ENCODE data around the gene SNX32.

The SNX32 gene

DNA sequence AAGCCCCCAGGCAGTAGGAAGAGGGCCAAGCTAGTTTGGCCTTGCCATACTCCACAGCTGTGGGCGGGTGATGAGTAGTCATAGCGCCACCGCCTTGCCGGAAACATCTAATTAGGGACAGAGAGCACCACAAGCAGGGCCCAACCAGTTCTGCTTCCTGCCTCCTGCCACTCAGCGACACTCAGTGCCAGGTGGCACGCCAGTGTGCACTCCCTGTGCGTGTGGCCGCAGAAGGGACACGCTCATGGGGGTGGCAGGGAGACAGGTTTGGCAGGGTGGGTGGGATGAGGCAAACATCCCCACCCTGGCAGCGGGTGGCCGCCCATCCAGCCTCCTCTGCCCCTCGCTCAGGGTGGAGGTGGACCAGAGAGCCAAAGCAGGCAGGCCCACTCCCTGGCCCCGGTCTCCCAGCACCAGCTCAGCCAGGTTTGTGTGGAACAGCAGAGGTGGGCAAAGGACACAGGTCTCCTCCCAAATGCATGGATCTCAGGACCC, 42.0 kb upstream of the SNX32 start:
- no peak overlapping the region for H3K27ac ChIP-seq (ENCODE audit: extremely low read depth, low read depth, low read length)
- H3K4me1 ChIP-seq (ENCODE audit: control insufficient read depth, insufficient read depth, low read length) = no peaks in the 10 kb centered on the region
- no peak overlapping the region for H3K4me3 ChIP-seq (ENCODE audit: low read depth, low read length)
- no peaks in the 10 kb centered on the region for H3K36me3 ChIP-seq (ENCODE audit: control insufficient read depth in 2 of 2, insufficient read depth in 1 of 2, low read length in 2 of 2)
- ChIA-PET POLR2A (no interaction called here), CTCF (interaction anchor here (1.3 to 2.3 kb wide), 2 partner anchors 12 to 80 kb away, joined by 4 to 14 read pairs; partner anchors contain the start of genes AP5B1 and KAT5)
- peak; percentile 56 for TF ChIP-seq ZFHX2 (tag by site-specific recombination; conservative IDR thresholded peaks at IDR 0.05)
- TF ChIP-seq, protein P1, sequence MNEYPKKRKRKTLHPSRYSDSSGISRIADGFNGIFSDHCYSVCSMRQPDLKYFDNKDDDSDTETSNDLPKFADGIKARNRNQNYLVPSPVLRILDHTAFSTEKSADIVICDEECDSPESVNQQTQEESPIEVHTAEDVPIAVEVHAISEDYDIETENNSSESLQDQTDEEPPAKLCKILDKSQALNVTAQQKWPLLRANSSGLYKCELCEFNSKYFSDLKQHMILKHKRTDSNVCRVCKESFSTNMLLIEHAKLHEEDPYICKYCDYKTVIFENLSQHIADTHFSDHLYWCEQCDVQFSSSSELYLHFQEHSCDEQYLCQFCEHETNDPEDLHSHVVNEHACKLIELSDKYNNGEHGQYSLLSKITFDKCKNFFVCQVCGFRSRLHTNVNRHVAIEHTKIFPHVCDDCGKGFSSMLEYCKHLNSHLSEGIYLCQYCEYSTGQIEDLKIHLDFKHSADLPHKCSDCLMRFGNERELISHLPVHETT (tag by site-specific recombination; IDR thresholded peaks at IDR 0.05) = no peak
- TF ChIP-seq EGR2 (tag by site-specific recombination; IDR thresholded peaks at IDR 0.05; ENCODE audit: low read depth) = peak; percentile 46; the same call in 1 of the 2 replicates
- H3K9me3 ChIP-seq (ENCODE audit: control insufficient read depth, insufficient read depth, low read depth, low read length) = no peaks in the 10 kb centered on the region

DNA sequence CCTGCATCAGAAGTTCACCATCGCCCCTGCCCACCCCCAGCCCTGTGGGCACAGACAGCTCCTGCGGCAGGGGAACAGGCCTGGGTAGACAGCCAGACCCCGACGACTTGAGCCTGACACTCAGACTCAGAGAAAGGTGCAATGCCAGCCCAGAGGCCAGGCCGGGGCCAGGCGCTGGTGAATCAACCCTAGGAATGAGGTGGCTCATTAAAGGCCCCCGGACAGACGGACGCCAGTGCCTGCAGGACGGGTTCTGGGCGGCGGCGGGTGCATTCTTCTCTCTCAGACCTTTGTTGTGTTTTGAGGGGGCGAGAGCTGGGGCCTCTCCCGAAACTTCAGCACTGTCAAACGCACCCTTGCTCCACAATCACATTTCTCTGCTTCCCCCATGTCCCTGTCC, 41.3 kb upstream of the SNX32 start:
- Histone ChIP-seq H3K27ac (ENCODE audit: extremely low read depth, low read depth, low read length) (no peak overlapping the region), H3K4me1 (ENCODE audit: control insufficient read depth, insufficient read depth, low read length) (no peaks in the 10 kb centered on the region), H3K9me3 (ENCODE audit: control insufficient read depth, insufficient read depth, low read depth, low read length) (no peaks in the 10 kb centered on the region), H3K36me3 (ENCODE audit: control insufficient read depth in 2 of 2, insufficient read depth in 1 of 2, low read length in 2 of 2) (no peaks in the 10 kb centered on the region), H3K4me3 (ENCODE audit: low read depth, low read length) (no peak overlapping the region)
- ChIA-PET CTCF (interaction anchor here (2.5 kb wide), 1 partner anchor 12 kb away, joined by 8 read pairs; no protein-coding TSS in a partner anchor), POLR2A (no interaction called here)
- TF ChIP-seq GLIS1 (tag by site-specific recombination; IDR thresholded peaks at IDR 0.05) = no peak
- TF ChIP-seq REPIN1 (tag by site-specific recombination; IDR thresholded peaks at IDR 0.05; ENCODE audit: low read depth) = no peak
- TF ChIP-seq GLI4 (tag by site-specific recombination; IDR thresholded peaks at IDR 0.05) = no peak
- TF ChIP-seq ZNF768 (tag by site-specific recombination; IDR thresholded peaks at IDR 0.05) = no peak
- TF ChIP-seq, protein P2, sequence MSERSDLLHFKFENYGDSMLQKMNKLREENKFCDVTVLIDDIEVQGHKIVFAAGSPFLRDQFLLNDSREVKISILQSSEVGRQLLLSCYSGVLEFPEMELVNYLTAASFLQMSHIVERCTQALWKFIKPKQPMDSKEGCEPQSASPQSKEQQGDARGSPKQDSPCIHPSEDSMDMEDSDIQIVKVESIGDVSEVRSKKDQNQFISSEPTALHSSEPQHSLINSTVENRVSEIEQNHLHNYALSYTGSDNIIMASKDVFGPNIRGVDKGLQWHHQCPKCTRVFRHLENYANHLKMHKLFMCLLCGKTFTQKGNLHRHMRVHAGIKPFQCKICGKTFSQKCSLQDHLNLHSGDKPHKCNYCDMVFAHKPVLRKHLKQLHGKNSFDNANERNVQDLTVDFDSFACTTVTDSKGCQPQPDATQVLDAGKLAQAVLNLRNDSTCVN (tag by site-specific recombination; optimal IDR thresholded peaks at IDR 0.05) = no peak
- TF ChIP-seq ZBTB1 (tag by site-specific recombination; IDR thresholded peaks at IDR 0.05) = no peak
- no peak for TF ChIP-seq ZEB2 (tag by site-specific recombination; IDR thresholded peaks at IDR 0.05)
- no peak for TF ChIP-seq ZNF791 (tag by site-specific recombination; IDR thresholded peaks at IDR 0.05)
- TF ChIP-seq ZNF175 (tag by site-specific recombination; IDR thresholded peaks at IDR 0.05) = no peak
- TF ChIP-seq ZNF114 (tag by site-specific recombination; IDR thresholded peaks at IDR 0.05) = no peak
- TF ChIP-seq RBAK (tag by site-specific recombination; IDR thresholded peaks at IDR 0.05) = no peak
- TF ChIP-seq ZNF157 (tag by site-specific recombination; IDR thresholded peaks at IDR 0.05) = no peak
- TF ChIP-seq, protein P3, sequence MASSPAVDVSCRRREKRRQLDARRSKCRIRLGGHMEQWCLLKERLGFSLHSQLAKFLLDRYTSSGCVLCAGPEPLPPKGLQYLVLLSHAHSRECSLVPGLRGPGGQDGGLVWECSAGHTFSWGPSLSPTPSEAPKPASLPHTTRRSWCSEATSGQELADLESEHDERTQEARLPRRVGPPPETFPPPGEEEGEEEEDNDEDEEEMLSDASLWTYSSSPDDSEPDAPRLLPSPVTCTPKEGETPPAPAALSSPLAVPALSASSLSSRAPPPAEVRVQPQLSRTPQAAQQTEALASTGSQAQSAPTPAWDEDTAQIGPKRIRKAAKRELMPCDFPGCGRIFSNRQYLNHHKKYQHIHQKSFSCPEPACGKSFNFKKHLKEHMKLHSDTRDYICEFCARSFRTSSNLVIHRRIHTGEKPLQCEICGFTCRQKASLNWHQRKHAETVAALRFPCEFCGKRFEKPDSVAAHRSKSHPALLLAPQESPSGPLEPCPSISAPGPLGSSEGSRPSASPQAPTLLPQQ (tag by site-specific recombination; IDR thresholded peaks at IDR 0.05) = no peak
- no peak for TF ChIP-seq MYNN (tag by site-specific recombination; IDR thresholded peaks at IDR 0.05; ENCODE audit: borderline replicate concordance)

DNA sequence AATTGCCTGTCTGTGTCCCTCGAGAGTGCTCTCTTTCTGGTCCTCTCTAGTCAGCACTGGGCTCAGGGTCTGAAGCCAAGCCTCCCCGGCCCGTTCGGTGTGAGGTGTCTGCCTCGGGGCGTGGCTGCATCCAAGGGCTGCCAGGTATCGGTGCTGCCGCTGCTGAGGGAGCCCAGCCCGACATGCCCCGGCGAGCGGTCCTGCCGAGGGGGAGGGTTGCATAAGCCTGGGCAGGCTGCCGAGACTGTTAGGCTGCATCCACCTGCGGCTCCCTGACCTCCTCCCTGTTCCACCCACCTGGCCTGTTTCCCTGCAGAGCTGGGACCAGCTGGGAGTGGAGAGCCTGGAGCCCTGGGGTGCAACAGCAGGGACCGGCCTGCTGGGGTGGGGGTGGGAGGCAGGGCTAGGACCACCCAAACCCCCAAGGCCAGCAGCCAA, 40.6 kb upstream of the SNX32 start:
- Histone ChIP-seq H3K9me3 (ENCODE audit: control insufficient read depth, insufficient read depth, low read depth, low read length) (no peaks in the 10 kb centered on the region), H3K27ac (ENCODE audit: extremely low read depth, low read depth, low read length) (no peak overlapping the region), H3K4me1 (ENCODE audit: control insufficient read depth, insufficient read depth, low read length) (no peaks in the 10 kb centered on the region), H3K4me3 (ENCODE audit: low read depth, low read length) (no peak overlapping the region), H3K36me3 (ENCODE audit: control insufficient read depth in 2 of 2, insufficient read depth in 1 of 2, low read length in 2 of 2) (no peaks in the 10 kb centered on the region)
- CTCF ChIA-PET = interaction anchor here (2.5 kb wide), 1 partner anchor 13 kb away, joined by 8 read pairs; no protein-coding TSS in a partner anchor
- POLR2A ChIA-PET = no interaction called here
- TF ChIP-seq SCRT2 (tag by site-specific recombination; IDR thresholded peaks at IDR 0.05) = peak; percentile 53; the same call in 1 of the 2 replicates
- TF ChIP-seq ZNF391 (tag by site-specific recombination; IDR thresholded peaks at IDR 0.05; ENCODE audit: borderline replicate concordance, low read depth) = no peak

All from HEK293 (cell line).